Endometrial microvascular endothelial cells (primary cell): ENCODE measurements around the gene CLEC10A. TPM values are rescaled to one million over a fixed set of nuclear protein-coding genes. Genes with fewer than 3 reads are reported as not detected.
"Not testable (repeated sequence)": the region's sequence is repeated elsewhere in the genome, so short reads cannot be mapped to it uniquely, and the experiment has no call there.

Experiments
- in situ Hi-C: cut with HindIII; loops from 2 replicates; pipeline ENCODE4 v1.10.0; 2017; ENCODE audit warnings: low sequenced_read_pairs, low pct_unique_long_range_greater_than_20kb; ENCODE audit errors: inconsistent ontology term
- total RNA-seq: library from RNA; depleted of rRNA; stranded (reverse); fragments of >200 nt; gene quantifications from one replicate; pipeline ENCODE4 v1.2.3, GENCODE V29; 2015; ENCODE audit errors: inconsistent ontology term

Gene CLEC10A
- total RNA-seq, result not detected

GRCh38 chr17:7079581-7080455 lies at the start of gene CLEC10A:
Gene CLEC10A (minus strand): TSS chr17:7080251. CDS start chr17:7078812, 1,439 bp downstream.
- in situ Hi-C loops, result no loop called here

GRCh38 chr17:7129311-7129710 lies 49.3 kb upstream of the CLEC10A start:
- in situ Hi-C loops, result no loop called here

GRCh38 chr17:7128160-7128559 lies 48.1 kb upstream of the CLEC10A start:
- in situ Hi-C loops, result no loop called here

- in situ Hi-C loops, result not testable (repeated sequence)
Observed at GRCh38 chr17:7127501-7127900, 47.5 kb upstream of the CLEC10A start.

- in situ Hi-C loops, result not testable (repeated sequence)
Observed at GRCh38 chr17:7126386-7126785, 46.3 kb upstream of the CLEC10A start.

GRCh38 chr17:7124923-7125322 lies 44.9 kb upstream of the CLEC10A start:
- in situ Hi-C loops, result no loop called here

GRCh38 chr17:7123844-7124243 lies 43.8 kb upstream of the CLEC10A start:
- in situ Hi-C loops, result no loop called here

GRCh38 chr17:7122381-7122780 lies 42.3 kb upstream of the CLEC10A start:
- in situ Hi-C loops, result no loop called here

- in situ Hi-C loops, result not testable (repeated sequence)
Observed at GRCh38 chr17:7120635-7121034, 40.6 kb upstream of the CLEC10A start.

GRCh38 chr17:7120123-7120522 lies 40.1 kb upstream of the CLEC10A start:
- in situ Hi-C loops, result no loop called here

GRCh38 chr17:7119314-7119713 lies 39.3 kb upstream of the CLEC10A start:
- in situ Hi-C loops, result no loop called here

GRCh38 chr17:7114875-7115614 lies 35.0 kb upstream of the CLEC10A start:
- in situ Hi-C loops, result no loop called here

- in situ Hi-C loops, result no loop called here
Observed at GRCh38 chr17:7114241-7114874, 34.3 kb upstream of the CLEC10A start, which contains the start of gene ASGR2. Gene ASGR2 (minus strand): TSS chr17:7114822. CDS start chr17:7114240, 582 bp downstream.

GRCh38 chr17:7113273-7114071 lies 33.4 kb upstream of the CLEC10A start:
- in situ Hi-C loops, result no loop called here

GRCh38 chr17:7112510-7113108 lies 32.6 kb upstream of the CLEC10A start:
- in situ Hi-C loops, result no loop called here

- in situ Hi-C loops, result no loop called here
Observed at GRCh38 chr17:7111784-7112509, 31.9 kb upstream of the CLEC10A start.

GRCh38 chr17:7110617-7111306 lies 30.7 kb upstream of the CLEC10A start:
- in situ Hi-C loops, result no loop called here
